Measurements from ENCODE around the gene ME1.

ME1 gene

DNA sequence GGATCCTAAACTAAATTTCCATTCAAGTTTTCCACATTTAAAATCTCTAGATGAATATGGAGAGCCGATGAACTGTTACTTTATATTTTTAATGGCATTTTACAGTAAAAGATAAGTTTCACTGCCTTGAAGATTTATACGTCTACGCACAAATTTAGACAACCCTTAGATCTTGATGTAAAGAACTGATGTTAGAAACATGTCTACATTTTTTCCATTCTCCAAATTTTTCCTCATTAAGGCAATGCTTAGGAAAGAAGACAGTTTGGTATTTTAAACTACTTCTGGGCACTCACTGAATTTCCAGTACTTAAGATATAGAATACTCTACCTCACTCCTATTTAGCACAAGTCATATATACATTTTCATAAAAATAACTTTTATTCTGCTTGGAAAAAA is 45.4 kb downstream of the ME1 start:
- Histone ChIP-seq H3K4me3 (ENCODE audit: low read depth, low read length) (no peak overlapping the region), H3K36me3 (ENCODE audit: control insufficient read depth in 2 of 2, insufficient read depth in 1 of 2, low read length in 2 of 2) (no peaks in the 10 kb centered on the region), H3K4me1 (ENCODE audit: control insufficient read depth, insufficient read depth, low read length) (0 out of 2 replicates have a peak, but pooled peaks cover 2% of the 10 kb centered on the region), H3K9me3 (ENCODE audit: control insufficient read depth, insufficient read depth, low read depth, low read length) (no peaks in the 10 kb centered on the region), H3K27ac (ENCODE audit: extremely low read depth, low read depth, low read length) (no peak overlapping the region)
- no peak for TF ChIP-seq ZNF843 (tag by site-specific recombination; IDR thresholded peaks at IDR 0.05)
- TF ChIP-seq ZSCAN23 (tag by site-specific recombination; IDR thresholded peaks at IDR 0.05) = no peak
- TF ChIP-seq RBAK (tag by site-specific recombination; IDR thresholded peaks at IDR 0.05) = no peak
- TF ChIP-seq, protein P1, sequence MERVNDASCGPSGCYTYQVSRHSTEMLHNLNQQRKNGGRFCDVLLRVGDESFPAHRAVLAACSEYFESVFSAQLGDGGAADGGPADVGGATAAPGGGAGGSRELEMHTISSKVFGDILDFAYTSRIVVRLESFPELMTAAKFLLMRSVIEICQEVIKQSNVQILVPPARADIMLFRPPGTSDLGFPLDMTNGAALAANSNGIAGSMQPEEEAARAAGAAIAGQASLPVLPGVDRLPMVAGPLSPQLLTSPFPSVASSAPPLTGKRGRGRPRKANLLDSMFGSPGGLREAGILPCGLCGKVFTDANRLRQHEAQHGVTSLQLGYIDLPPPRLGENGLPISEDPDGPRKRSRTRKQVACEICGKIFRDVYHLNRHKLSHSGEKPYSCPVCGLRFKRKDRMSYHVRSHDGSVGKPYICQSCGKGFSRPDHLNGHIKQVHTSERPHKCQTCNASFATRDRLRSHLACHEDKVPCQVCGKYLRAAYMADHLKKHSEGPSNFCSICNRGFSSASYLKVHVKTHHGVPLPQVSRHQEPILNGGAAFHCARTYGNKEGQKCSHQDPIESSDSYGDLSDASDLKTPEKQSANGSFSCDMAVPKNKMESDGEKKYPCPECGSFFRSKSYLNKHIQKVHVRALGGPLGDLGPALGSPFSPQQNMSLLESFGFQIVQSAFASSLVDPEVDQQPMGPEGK (tag by site-specific recombination; IDR thresholded peaks at IDR 0.05) = no peak
- no peak for TF ChIP-seq ZFP69B (tag by site-specific recombination; IDR thresholded peaks at IDR 0.05)
- TF ChIP-seq ZNF530 (tag by site-specific recombination; IDR thresholded peaks at IDR 0.05; ENCODE audit: low read depth) = no peak
- TF ChIP-seq KLF1 (tag by site-specific recombination; IDR thresholded peaks at IDR 0.05) = no peak
- TF ChIP-seq, protein P2, sequence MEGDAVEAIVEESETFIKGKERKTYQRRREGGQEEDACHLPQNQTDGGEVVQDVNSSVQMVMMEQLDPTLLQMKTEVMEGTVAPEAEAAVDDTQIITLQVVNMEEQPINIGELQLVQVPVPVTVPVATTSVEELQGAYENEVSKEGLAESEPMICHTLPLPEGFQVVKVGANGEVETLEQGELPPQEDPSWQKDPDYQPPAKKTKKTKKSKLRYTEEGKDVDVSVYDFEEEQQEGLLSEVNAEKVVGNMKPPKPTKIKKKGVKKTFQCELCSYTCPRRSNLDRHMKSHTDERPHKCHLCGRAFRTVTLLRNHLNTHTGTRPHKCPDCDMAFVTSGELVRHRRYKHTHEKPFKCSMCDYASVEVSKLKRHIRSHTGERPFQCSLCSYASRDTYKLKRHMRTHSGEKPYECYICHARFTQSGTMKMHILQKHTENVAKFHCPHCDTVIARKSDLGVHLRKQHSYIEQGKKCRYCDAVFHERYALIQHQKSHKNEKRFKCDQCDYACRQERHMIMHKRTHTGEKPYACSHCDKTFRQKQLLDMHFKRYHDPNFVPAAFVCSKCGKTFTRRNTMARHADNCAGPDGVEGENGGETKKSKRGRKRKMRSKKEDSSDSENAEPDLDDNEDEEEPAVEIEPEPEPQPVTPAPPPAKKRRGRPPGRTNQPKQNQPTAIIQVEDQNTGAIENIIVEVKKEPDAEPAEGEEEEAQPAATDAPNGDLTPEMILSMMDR (tag by site-specific recombination; IDR thresholded peaks at IDR 0.05) = no peak
- no peak for TF ChIP-seq REPIN1 (tag by site-specific recombination; IDR thresholded peaks at IDR 0.05; ENCODE audit: low read depth)
- TF ChIP-seq ZBTB21 (tag by site-specific recombination; IDR thresholded peaks at IDR 0.05) = no peak
- POLR2A ChIA-PET = no interaction called here
- CTCF ChIA-PET = interaction anchor here (0.7 kb wide), 1 partner anchor 129 kb away, joined by 4 read pairs; no protein-coding TSS in a partner anchor

DNA sequence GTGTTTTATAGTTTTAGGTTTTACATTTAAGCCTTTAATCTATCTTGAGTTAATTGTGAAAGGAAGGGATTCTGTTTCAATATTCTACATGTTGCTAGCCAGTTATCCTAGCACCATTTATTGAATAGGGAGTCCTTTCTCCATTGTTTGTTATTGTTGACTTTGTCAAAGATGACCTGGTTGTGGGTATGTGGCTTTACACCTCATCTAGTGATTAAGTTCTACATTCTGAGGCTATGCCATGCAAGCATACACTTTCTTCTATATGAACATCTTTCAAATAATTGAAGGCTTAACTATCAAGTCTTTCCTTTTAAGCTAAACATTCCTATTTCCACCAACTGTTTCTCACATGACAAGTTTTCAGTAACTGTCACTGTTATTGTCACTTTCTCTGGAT is 46.1 kb downstream of the ME1 start:
- POLR2A ChIA-PET = no interaction called here

More for the DNA sequence above, 46.1 kb downstream of the ME1 start:
- CTCF ChIA-PET = no interaction called here
- Histone ChIP-seq H3K27ac (ENCODE audit: extremely low read depth, low read depth, low read length) (no peak overlapping the region), H3K36me3 (ENCODE audit: control insufficient read depth in 2 of 2, insufficient read depth in 1 of 2, low read length in 2 of 2) (no peaks in the 10 kb centered on the region), H3K4me1 (ENCODE audit: control insufficient read depth, insufficient read depth, low read length) (0 out of 2 replicates have a peak, but pooled peaks cover 2% of the 10 kb centered on the region), H3K9me3 (ENCODE audit: control insufficient read depth, insufficient read depth, low read depth, low read length) (no peaks in the 10 kb centered on the region), H3K4me3 (ENCODE audit: low read depth, low read length) (no peak overlapping the region)
- TF ChIP-seq, protein P3, sequence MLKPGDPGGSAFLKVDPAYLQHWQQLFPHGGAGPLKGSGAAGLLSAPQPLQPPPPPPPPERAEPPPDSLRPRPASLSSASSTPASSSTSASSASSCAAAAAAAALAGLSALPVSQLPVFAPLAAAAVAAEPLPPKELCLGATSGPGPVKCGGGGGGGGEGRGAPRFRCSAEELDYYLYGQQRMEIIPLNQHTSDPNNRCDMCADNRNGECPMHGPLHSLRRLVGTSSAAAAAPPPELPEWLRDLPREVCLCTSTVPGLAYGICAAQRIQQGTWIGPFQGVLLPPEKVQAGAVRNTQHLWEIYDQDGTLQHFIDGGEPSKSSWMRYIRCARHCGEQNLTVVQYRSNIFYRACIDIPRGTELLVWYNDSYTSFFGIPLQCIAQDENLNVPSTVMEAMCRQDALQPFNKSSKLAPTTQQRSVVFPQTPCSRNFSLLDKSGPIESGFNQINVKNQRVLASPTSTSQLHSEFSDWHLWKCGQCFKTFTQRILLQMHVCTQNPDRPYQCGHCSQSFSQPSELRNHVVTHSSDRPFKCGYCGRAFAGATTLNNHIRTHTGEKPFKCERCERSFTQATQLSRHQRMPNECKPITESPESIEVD (tag by site-specific recombination; IDR thresholded peaks at IDR 0.05) = peak; percentile 38; the same call in 1 of the 2 replicates
- TF ChIP-seq ZNF132 (tag by site-specific recombination; IDR thresholded peaks at IDR 0.05; ENCODE audit: borderline replicate concordance) = no peak
- TF ChIP-seq, protein P4, sequence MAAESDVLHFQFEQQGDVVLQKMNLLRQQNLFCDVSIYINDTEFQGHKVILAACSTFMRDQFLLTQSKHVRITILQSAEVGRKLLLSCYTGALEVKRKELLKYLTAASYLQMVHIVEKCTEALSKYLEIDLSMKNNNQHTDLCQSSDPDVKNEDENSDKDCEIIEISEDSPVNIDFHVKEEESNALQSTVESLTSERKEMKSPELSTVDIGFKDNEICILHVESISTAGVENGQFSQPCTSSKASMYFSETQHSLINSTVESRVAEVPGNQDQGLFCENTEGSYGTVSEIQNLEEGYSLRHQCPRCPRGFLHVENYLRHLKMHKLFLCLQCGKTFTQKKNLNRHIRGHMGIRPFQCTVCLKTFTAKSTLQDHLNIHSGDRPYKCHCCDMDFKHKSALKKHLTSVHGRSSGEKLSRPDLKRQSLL (tag by site-specific recombination; IDR thresholded peaks at IDR 0.05) = no peak
- no peak for TF ChIP-seq PRDM2 (tag by site-specific recombination; IDR thresholded peaks at IDR 0.05; ENCODE audit: borderline replicate concordance)
- TF ChIP-seq MEIS1 (CRISPR knock-in tag; IDR thresholded peaks at IDR 0.05; ENCODE audit: borderline replicate concordance) = no peak
- no peak for TF ChIP-seq ZNF354C (tag by site-specific recombination; IDR thresholded peaks at IDR 0.05; ENCODE audit: borderline replicate concordance, low read depth)
- TF ChIP-seq ZNF169 (tag by site-specific recombination; IDR thresholded peaks at IDR 0.05) = no peak
